Activated naive CD4-positive, alpha-beta T cell treated with anti-CD3 and anti-CD28 coated beads for 36 hours (primary cell): ENCODE measurements around the gene IL17D. TPM values are rescaled to one million over a fixed set of nuclear protein-coding genes. Genes with fewer than 3 reads are reported as not detected.

ENCODE experiments used
- CTCF ChIA-PET: fragments of 350-600 bp; sonication (Branson Sonifier 250); formaldehyde crosslinking; loops from one replicate; lab custom pipeline; 2021; ENCODE audit warnings: antibody characterized with exemption; lab: Charles Lee
- DNase-seq: peaks from one replicate; pipeline ENCODE4 v3.0.0-alpha.2; 2020
- H3K27ac Mint-ChIP-seq: one replicate; pipeline ENCODE4 v1.8.0; 2021; ENCODE audit warnings: mild to moderate bottlenecking, mixed read lengths
- H3K27me3 Mint-ChIP-seq: one replicate; pipeline ENCODE4 v1.8.0; 2021; ENCODE audit warnings: low read depth, mixed read lengths
- H3K36me3 Mint-ChIP-seq: one replicate; pipeline ENCODE4 v1.8.0; 2021; ENCODE audit warnings: low read depth, mixed read lengths
- H3K4me1 Mint-ChIP-seq: one replicate; pipeline ENCODE4 v1.8.0; 2021; ENCODE audit warnings: low read depth, mixed read lengths
- H3K4me3 Mint-ChIP-seq: one replicate; pipeline ENCODE4 v1.8.0; 2021; ENCODE audit warnings: mild to moderate bottlenecking, moderate library complexity, mixed read lengths
- H3K9me3 Mint-ChIP-seq: one replicate; pipeline ENCODE4 v1.8.0; 2021; ENCODE audit warnings: mixed read lengths
- intact Hi-C: fragments of 100-400 bp; cut with micrococcal nuclease; formaldehyde crosslinking; loops from one replicate; pipeline ENCODE4 v1.15.1; 2023
- total RNA-seq, 2 experiments: library from RNA; stranded (reverse); gene quantifications; one replicate each; pipeline ENCODE4 v1.2.3, GENCODE V29; 2021

IL17D gene
- total RNA-seq, 2 experiments from 2014 or later, result 0.20 TPM; not detected in 1

GRCh38 chr13:20769091-20769490, 65.6 kb downstream of the IL17D start:
- no peak overlapping the region for H3K27ac Mint-ChIP-seq
- intact Hi-C loops, result no loop called here
- peaks cover 16% of the 10 kb centered on the region for H3K9me3 Mint-ChIP-seq
- CTCF ChIA-PET, result no interaction called here
- H3K36me3 Mint-ChIP-seq, result peaks cover 54% of the 10 kb centered on the region
- DNase-seq, result no peak
- no peaks in the 10 kb centered on the region for H3K27me3 Mint-ChIP-seq
- H3K4me1 Mint-ChIP-seq, result peaks cover 33% of the 10 kb centered on the region
- H3K4me3 Mint-ChIP-seq, result no peak overlapping the region

GRCh38 chr13:20769834-20770233, 66.3 kb downstream of the IL17D start:
- intact Hi-C loops, result loop anchor here (5.0 to 10.0 kb wide), 6 partner anchors 203 to 813 kb away; partner anchors contain the start of genes IFT88 and ZMYM2
- Mint-ChIP-seq H3K36me3 (peaks cover 54% of the 10 kb centered on the region), H3K9me3 (peaks cover 16% of the 10 kb centered on the region), H3K27me3 (no peaks in the 10 kb centered on the region), H3K4me1 (peaks cover 39% of the 10 kb centered on the region), H3K27ac (no peak overlapping the region), H3K4me3 (no peak overlapping the region)
- no peak for DNase-seq
- CTCF ChIA-PET, result no interaction called here

Other genes with a start within 250 kb of the IL17D start
- 1 to 10 TPM; 8.9 to 9.3 TPM for gene CRYL1, start 177.8 kb upstream of the IL17D start, total RNA-seq
- 1 to 10 TPM; 2.7 TPM for gene IFT88, start 136.5 kb upstream of the IL17D start, total RNA-seq
- 10 to 100 TPM; 15.1 to 16.5 TPM for gene EEF1AKMT1, start 70.3 kb downstream of the IL17D start, total RNA-seq
- gene XPO4, start 199.0 kb downstream of the IL17D start, total RNA-seq, result 10 to 100 TPM; 20.4 to 21.2 TPM